Panc1 (cell line): ENCODE results near the gene ALOX15B.

Experiments
- POLR2AphosphoS5 ChIP-seq: IDR thresholded peaks from 2 replicates; pipeline ENCODE4 v1.6.1; 2012; ENCODE audit warnings: mild to moderate bottlenecking, low read depth, low read length, moderate library complexity
- REST ChIP-seq, 2 experiments: IDR thresholded peaks; 2 replicates each; pipeline ENCODE4 v1.6.1; 2011 to 2012; ENCODE audit warnings: low read depth in 2 of 2, control low read depth in 1 of 2, low read length in 1 of 2, mild to moderate bottlenecking in 1 of 2, moderate library complexity in 1 of 2; ENCODE audit not compliant: insufficient read depth in 1 of 2
- SIN3A ChIP-seq: IDR thresholded peaks from 2 replicates; pipeline ENCODE4 v1.6.1; 2012; ENCODE audit warnings: low read depth, mild to moderate bottlenecking, low read length, moderate library complexity, borderline replicate concordance; ENCODE audit not compliant: insufficient read depth
- TCF7L2 ChIP-seq: IDR thresholded peaks from 2 replicates; pipeline ENCODE4 v1.6.1; 2011; ENCODE audit warnings: mild to moderate bottlenecking, low read depth, low read length, inconsistent platforms
- TF ChIP-seq, protein P1 (sequence below): fragments of 450-650 bp; IDR thresholded peaks from 2 replicates; pipeline ENCODE4 v1.5.1; 2017; ENCODE audit warnings: mild to moderate bottlenecking

DNA sequence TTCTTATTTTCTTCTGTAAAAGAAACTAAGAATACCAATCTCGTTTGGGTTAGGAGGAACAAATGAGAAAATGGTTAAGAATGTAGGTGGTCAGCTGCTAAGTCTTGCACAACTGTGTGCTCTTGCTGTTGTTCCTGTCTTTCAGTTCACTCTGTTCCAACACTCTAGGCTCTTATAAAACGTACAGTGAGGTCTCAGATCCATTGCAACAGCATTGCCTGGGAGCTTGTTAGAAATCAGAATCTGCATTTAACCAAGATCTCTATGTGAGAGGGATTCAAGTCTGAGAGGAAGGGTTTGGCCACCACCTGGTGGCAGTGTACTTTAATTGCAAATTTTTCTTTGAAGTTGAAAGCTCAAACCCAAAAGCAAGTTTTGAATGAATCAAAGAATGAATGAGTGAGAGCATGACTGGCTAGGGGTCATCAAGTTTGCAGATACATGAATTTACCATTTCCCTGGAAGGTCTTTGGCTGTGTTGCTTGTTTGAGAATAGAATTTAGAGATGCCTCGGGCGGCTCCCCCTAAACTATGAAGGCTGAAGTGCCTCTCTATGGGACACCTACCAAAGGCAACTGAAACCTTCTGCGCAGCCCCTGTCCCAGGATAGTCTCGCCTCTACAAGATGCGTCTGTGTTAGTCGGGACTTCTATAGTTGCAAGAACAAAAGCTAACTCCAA is 2.5 kb downstream of the ALOX15B start:
- TF ChIP-seq, protein P1, sequence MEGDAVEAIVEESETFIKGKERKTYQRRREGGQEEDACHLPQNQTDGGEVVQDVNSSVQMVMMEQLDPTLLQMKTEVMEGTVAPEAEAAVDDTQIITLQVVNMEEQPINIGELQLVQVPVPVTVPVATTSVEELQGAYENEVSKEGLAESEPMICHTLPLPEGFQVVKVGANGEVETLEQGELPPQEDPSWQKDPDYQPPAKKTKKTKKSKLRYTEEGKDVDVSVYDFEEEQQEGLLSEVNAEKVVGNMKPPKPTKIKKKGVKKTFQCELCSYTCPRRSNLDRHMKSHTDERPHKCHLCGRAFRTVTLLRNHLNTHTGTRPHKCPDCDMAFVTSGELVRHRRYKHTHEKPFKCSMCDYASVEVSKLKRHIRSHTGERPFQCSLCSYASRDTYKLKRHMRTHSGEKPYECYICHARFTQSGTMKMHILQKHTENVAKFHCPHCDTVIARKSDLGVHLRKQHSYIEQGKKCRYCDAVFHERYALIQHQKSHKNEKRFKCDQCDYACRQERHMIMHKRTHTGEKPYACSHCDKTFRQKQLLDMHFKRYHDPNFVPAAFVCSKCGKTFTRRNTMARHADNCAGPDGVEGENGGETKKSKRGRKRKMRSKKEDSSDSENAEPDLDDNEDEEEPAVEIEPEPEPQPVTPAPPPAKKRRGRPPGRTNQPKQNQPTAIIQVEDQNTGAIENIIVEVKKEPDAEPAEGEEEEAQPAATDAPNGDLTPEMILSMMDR = peak; percentile 81
- TF ChIP-seq REST (IDR thresholded peaks at IDR 0.05; ENCODE audit: insufficient read depth in 1 of 2, low read depth in 2 of 2, low read length in 1 of 2) = no peak
- no peak for TF ChIP-seq SIN3A
- TF ChIP-seq POLR2AphosphoS5 = no peak
- TF ChIP-seq TCF7L2 = 0 out of 2 replicates have a peak, but pooled peaks have one; percentile 37
